ENCODE results near the gene ADGRG6.
A peak's percentile ranks its signal among the peaks of the same experiment; 100 is the strongest.

ADGRG6 gene

GRCh38 chr6:142489722-142490610 lies 188.2 kb downstream of the ADGRG6 start:
- DNase-seq (ENCODE audit: low spot score), result peak; percentile 30

All from COLO829 (cell line).